ENCODE measurements around the gene FHIT. TPM values are rescaled to one million over a fixed set of nuclear protein-coding genes. Genes with fewer than 3 reads are reported as not detected.

The FHIT gene
- total and polyA plus RNA-seq, 2 of the 4 experiments (the other 2 are of a cell fraction): 0.07 TPM; not detected in 1

- Histone ChIP-seq H2AK9ac (replicated peaks; ENCODE audit: low read depth, low read length, poor library complexity) (no peak overlapping the region), H3K4me3 (ENCODE audit: insufficient read depth, low read depth, low read length) (no peak overlapping the region), H2BK120ac (ENCODE audit: low read depth, low read length) (no peak overlapping the region), H4K91ac (ENCODE audit: insufficient read depth, low read depth, low read length) (no peak overlapping the region), H3K9me3 (ENCODE audit: control insufficient read depth, insufficient read depth, low read length) (no peaks in the 10 kb centered on the region), H3K79me1 (ENCODE audit: low read depth in 1 of 2, low read length in 2 of 2) (no peaks in the 10 kb centered on the region), H4K20me1 (ENCODE audit: insufficient read depth, low read length) (no peaks in the 10 kb centered on the region), H3K4ac (ENCODE audit: low read depth, low read length) (no peak overlapping the region), H3K4me2 (ENCODE audit: low read depth, low read length) (no peak overlapping the region), H3K9ac (ENCODE audit: low read depth, low read length) (no peak overlapping the region), H2AK5ac (ENCODE audit: low read depth, low read length) (no peak overlapping the region), H3K23ac (ENCODE audit: low read depth, low read length) (no peak overlapping the region), H4K8ac (ENCODE audit: low read depth in 2 of 2, low read length in 2 of 2) (no peak overlapping the region), H3K36me3 (ENCODE audit: control insufficient read depth, insufficient read depth, low read length) (no peaks in the 10 kb centered on the region), H4K5ac (ENCODE audit: low read depth, low read length) (no peak overlapping the region), H3K18ac (ENCODE audit: low read depth, low read length) (no peak overlapping the region), H2BK5ac (ENCODE audit: low read depth, low read length, poor library complexity, severe bottlenecking) (no peak overlapping the region), H3K9me1 (ENCODE audit: insufficient read depth, low read length) (no peaks in the 10 kb centered on the region), H3K14ac (replicated peaks; ENCODE audit: low read depth, low read length) (no peak overlapping the region), H3K56ac (ENCODE audit: extremely low read depth, insufficient read depth, low read length) (no peak overlapping the region), H2BK15ac (ENCODE audit: low read depth, low read length) (no peak overlapping the region), H2BK20ac (ENCODE audit: low read depth, low read length) (no peak overlapping the region), H3K27ac (ENCODE audit: insufficient read depth, low read length) (no peak overlapping the region), H3K27me3 (ENCODE audit: control insufficient read depth, insufficient read depth, low read length) (no peaks in the 10 kb centered on the region), H3K4me1 (ENCODE audit: control insufficient read depth, insufficient read depth, low read length) (no peaks in the 10 kb centered on the region), H2AFZ (replicated peaks; ENCODE audit: low read length, poor library complexity) (no peak overlapping the region)
- no CpG with 5 or more reads among the region's 6 CpGs for WGBS, 2 experiments (ENCODE audit: extremely low coverage in 2 of 2, insufficient read length in 1 of 2)
- BruUV-seq (replicated peaks): no TSS peak
- dilution Hi-C loops (cut with HindIII; ENCODE audit: low sequenced_read_pairs, unreplicated experiment) (no loop called here), in situ Hi-C loops (cut with MboI; ENCODE audit: low sequenced_read_pairs) (no loop called here), intact Hi-C loops (cut with micrococcal nuclease) (no loop called here)
- ATAC-seq (ENCODE audit: low read depth) (no peak), DNase-seq (no peak)
- CTCF ChIA-PET: no interaction called here
- TF ChIP-seq NFE2L2 (IDR thresholded peaks at IDR 0.05; ENCODE audit: low read depth, low read length) (no peak), CTCF (conservative IDR thresholded peaks at IDR 0.05; ENCODE audit: low read depth, low read length) (no peak), MXI1 (IDR thresholded peaks at IDR 0.05; ENCODE audit: borderline replicate concordance, low read depth, low read length) (no peak), RAD21 (IDR thresholded peaks at IDR 0.05; ENCODE audit: low read length) (no peak), CHD1 (IDR thresholded peaks at IDR 0.05; ENCODE audit: low read depth, low read length) (no peak), BHLHE40 (IDR thresholded peaks at IDR 0.05; ENCODE audit: low read depth, low read length) (no peak), POLR2A (IDR thresholded peaks at IDR 0.05; ENCODE audit: low read depth, low read length) (no peak), CEBPB (IDR thresholded peaks at IDR 0.05; ENCODE audit: low read depth, low read length) (no peak), MAFK (IDR thresholded peaks at IDR 0.05; ENCODE audit: low read depth, low read length) (no peak), USF2 (IDR thresholded peaks at IDR 0.05; ENCODE audit: low read depth, low read length) (no peak), RFX5 (IDR thresholded peaks at IDR 0.05; ENCODE audit: low read depth, low read length) (no peak), RCOR1 (IDR thresholded peaks at IDR 0.05; ENCODE audit: insufficient replicate concordance, low read length) (no peak), MAZ (IDR thresholded peaks at IDR 0.05; ENCODE audit: borderline replicate concordance, low read depth, low read length) (no peak), ELK1 (IDR thresholded peaks at IDR 0.05; ENCODE audit: borderline replicate concordance, low read depth, low read length) (no peak), FOS (IDR thresholded peaks at IDR 0.05; ENCODE audit: low read depth, low read length) (no peak), SMC3 (IDR thresholded peaks at IDR 0.05; ENCODE audit: low read depth, low read length) (no peak)
- POLR2A ChIA-PET (ENCODE audit: unreplicated experiment): no interaction called here
Measured at GRCh38 chr3:60126511-60127304, 1124.5 kb downstream of the FHIT start.
